H1 (cell line): ENCODE measurements around the gene ADCY1. TPM values are rescaled to one million over a fixed set of nuclear protein-coding genes. Genes with fewer than 3 reads are reported as not detected.

Source experiments
- CTCF ChIA-PET: fragments of 300-600 bp; sonication (Branson Sonifier 250); formaldehyde crosslinking; loops from one replicate; lab custom pipeline; 2021; ENCODE audit not compliant: partially characterized antibody; lab: Charles Lee
- POLR2A ChIA-PET: fragments of 300-600 bp; sonication (Branson Sonifier 250); formaldehyde crosslinking; loops from one replicate; lab custom pipeline; 2021; ENCODE audit warnings: inconsistent platforms; ENCODE audit not compliant: partially characterized antibody; lab: Charles Lee
- DNase-seq, 2 experiments: peaks; one replicate each; pipeline versions ENCODE4 v3.0.0 to v3.0.0-alpha.2; 2010 to 2022; ENCODE audit warnings: low spot score in 2 of 2, low read depth in 1 of 2, mixed read lengths in 1 of 2
- FAIRE-seq: peaks from 2 replicates; lab custom pipeline; 2011; peaks lifted over from hg19 to GRCh38; lab: Jason Lieb, UNC
- H2AFZ ChIP-seq: 2 replicates; pipeline ENCODE4 v1.8.1; 2012; ENCODE audit warnings: low read length, inconsistent platforms
- H2AK5ac ChIP-seq: 2 replicates; pipeline ENCODE4 v1.6.1; 2013; ENCODE audit warnings: low read depth, low read length
- H2BK120ac ChIP-seq: replicated peaks from 2 replicates; pipeline ENCODE3; 2013; ENCODE audit warnings: low read depth, low read length, inconsistent platforms
- H2BK12ac ChIP-seq: 2 replicates; pipeline ENCODE4 v1.6.1; 2013; ENCODE audit warnings: low read depth, low read length
- H2BK15ac ChIP-seq: 2 replicates; pipeline ENCODE4 v1.6.1; 2013; ENCODE audit warnings: low read length
- H2BK20ac ChIP-seq: 2 replicates; pipeline ENCODE4 v1.6.1; 2013; ENCODE audit warnings: low read length
- H2BK5ac ChIP-seq: 2 replicates; pipeline ENCODE4 v1.6.1; 2013; ENCODE audit warnings: low read depth, low read length
- H3K14ac ChIP-seq: 2 replicates; pipeline ENCODE4 v1.6.1; 2013; ENCODE audit warnings: inconsistent platforms; ENCODE audit not compliant: insufficient read length
- H3K18ac ChIP-seq: 2 replicates; pipeline ENCODE4 v1.6.1; 2013; ENCODE audit warnings: low read length; ENCODE audit errors: extremely low read depth
- H3K23ac ChIP-seq: 2 replicates; pipeline ENCODE4 v1.6.1; 2013; ENCODE audit warnings: inconsistent platforms; ENCODE audit not compliant: insufficient read length
- H3K23me2 ChIP-seq: 2 replicates; pipeline ENCODE4 v1.6.1; 2013; ENCODE audit warnings: low read depth, low read length
- H3K27ac ChIP-seq: 2 replicates; pipeline ENCODE4 v1.6.1; 2011; ENCODE audit warnings: low read depth, low read length, inconsistent platforms
- H3K27me3 ChIP-seq, 4 experiments: replicated peaks in 1 of 4; 1 replicate in 1 of 4; 2 replicates in 3 of 4; pipeline versions ENCODE4 v1.6.1 to v1.8.1; 2011 to 2013; ENCODE audit warnings: low read length in 3 of 4, mild to moderate bottlenecking in 3 of 4, inconsistent platforms in 2 of 4, mixed read lengths in 2 of 4, moderate library complexity in 1 of 4; ENCODE audit not compliant: control insufficient read depth in 3 of 4, insufficient read depth in 3 of 4; ENCODE audit errors: extremely low read depth in 1 of 4
- H3K36me3 ChIP-seq, 4 experiments: 2 replicates each; pipeline versions ENCODE4 v1.6.1 to v1.8.1; 2011 to 2013; ENCODE audit warnings: mild to moderate bottlenecking in 4 of 4, low read length in 3 of 4, moderate library complexity in 2 of 4, control low read depth in 1 of 4, inconsistent platforms in 1 of 4; ENCODE audit not compliant: insufficient read depth in 4 of 4, control insufficient read depth in 2 of 4
- H3K4ac ChIP-seq: replicated peaks from 2 replicates; pipeline ENCODE3; 2013; ENCODE audit warnings: low read length, low read depth, mixed read lengths, inconsistent platforms; ENCODE audit not compliant: insufficient read length
- H3K4me1 ChIP-seq, 4 experiments: replicated peaks in 1 of 4; 1 replicate in 1 of 4; 2 replicates in 3 of 4; pipeline versions ENCODE4 v1.6.1 to v1.8.1; 2011 to 2013; ENCODE audit warnings: low read length in 3 of 4, inconsistent platforms in 2 of 4, mixed read lengths in 1 of 4; ENCODE audit not compliant: insufficient read depth in 4 of 4, control insufficient read depth in 3 of 4
- H3K4me2 ChIP-seq, 2 experiments: 2 replicates each; pipeline versions ENCODE4 v1.6.1 to v1.8.1; 2011 to 2013; ENCODE audit warnings: low read depth in 2 of 2, low read length in 2 of 2, control low read depth in 1 of 2, inconsistent platforms in 1 of 2, mild to moderate bottlenecking in 1 of 2; ENCODE audit not compliant: insufficient read depth in 1 of 2
- H3K4me3 ChIP-seq, 4 experiments: fragments of 200-600, 300-600 bp in 1 of 4; sonication (generic), shearing (Covaris generic), sonication (Bioruptor Twin) in 1 of 4; 2 replicates each; pipeline versions ENCODE4 v1.5.1 to v1.8.1; 2011 to 2016; ENCODE audit warnings: low read length in 4 of 4, low read depth in 3 of 4, control low read depth in 2 of 4, inconsistent platforms in 2 of 4, mild to moderate bottlenecking in 2 of 4, mixed read lengths in 1 of 4, moderate library complexity in 1 of 4; ENCODE audit not compliant: insufficient read depth in 2 of 4; ENCODE audit errors: extremely low read depth in 1 of 4
- H3K56ac ChIP-seq: replicated peaks from 2 replicates; pipeline ENCODE3; 2013; ENCODE audit warnings: low read depth, mild to moderate bottlenecking, mixed read lengths, low read length, inconsistent platforms; ENCODE audit not compliant: insufficient read length
- H3K79me1 ChIP-seq: 2 replicates; pipeline ENCODE4 v1.6.1; 2013; ENCODE audit warnings: low read depth, low read length, control low read depth
- H3K79me2 ChIP-seq, 2 experiments: 2 replicates each; pipeline versions ENCODE4 v1.6.1 to v1.8.1; 2012 to 2013; ENCODE audit warnings: low read length in 2 of 2, mild to moderate bottlenecking in 2 of 2, inconsistent platforms in 1 of 2; ENCODE audit not compliant: insufficient read depth in 2 of 2, control insufficient read depth in 1 of 2
- H3K9ac ChIP-seq, 4 experiments: replicated peaks in 1 of 4; 1 replicate in 1 of 4; 2 replicates in 3 of 4; pipeline versions ENCODE4 v1.6.1 to v1.8.1; 2011 to 2013; ENCODE audit warnings: low read depth in 3 of 4, low read length in 3 of 4, control low read depth in 2 of 4, mild to moderate bottlenecking in 2 of 4, moderate library complexity in 2 of 4, inconsistent platforms in 1 of 4; ENCODE audit errors: extremely low read depth in 1 of 4
- H3K9me3 ChIP-seq, 2 experiments: 2 replicates each; pipeline versions ENCODE4 v1.6.1 to v1.8.1; 2012 to 2013; ENCODE audit warnings: mild to moderate bottlenecking in 2 of 2, moderate library complexity in 2 of 2, control low read depth in 1 of 2, inconsistent platforms in 1 of 2, low read depth in 1 of 2, low read length in 1 of 2, mixed read lengths in 1 of 2; ENCODE audit not compliant: insufficient read depth in 2 of 2
- H4K20me1 ChIP-seq, 2 experiments: replicated peaks in 1 of 2; 2 replicates each; pipeline versions ENCODE3 to v1.8.1; 2011 to 2013; ENCODE audit warnings: inconsistent platforms in 2 of 2, low read length in 2 of 2, mild to moderate bottlenecking in 1 of 2; ENCODE audit not compliant: insufficient read depth in 2 of 2, control insufficient read depth in 1 of 2
- H4K5ac ChIP-seq: 2 replicates; pipeline ENCODE4 v1.6.1; 2013; ENCODE audit warnings: low read length, low read depth, mixed read lengths, inconsistent platforms; ENCODE audit not compliant: insufficient read length
- H4K8ac ChIP-seq: 2 replicates; pipeline ENCODE4 v1.8.0; 2013; ENCODE audit warnings: mild to moderate bottlenecking, moderate library complexity, low read length, inconsistent platforms; ENCODE audit not compliant: insufficient read depth; ENCODE audit errors: extremely low read depth
- H4K91ac ChIP-seq: replicated peaks from 2 replicates; pipeline ENCODE3; 2013; ENCODE audit warnings: low read length, mixed read lengths, inconsistent platforms; ENCODE audit not compliant: insufficient read length
- BACH1 ChIP-seq: IDR thresholded peaks from 2 replicates; pipeline ENCODE4 v1.6.1; 2012; ENCODE audit warnings: low read length, improper control_type of control experiment
- CBX8 ChIP-seq: fragments of 300-800, 300-1000 bp; sonication (generic); IDR thresholded peaks from 2 replicates; pipeline ENCODE4 v1.7.1; 2016; ENCODE audit warnings: low read depth, low read length, borderline replicate concordance
- CHD1 ChIP-seq: IDR thresholded peaks from 2 replicates; pipeline ENCODE4 v1.6.1; 2012; ENCODE audit warnings: low read depth, low read length, improper control_type of control experiment
- EGR1 ChIP-seq: IDR thresholded peaks from 2 replicates; pipeline ENCODE4 v1.6.1; 2011; ENCODE audit warnings: low read depth, low read length, borderline replicate concordance
- EZH2 ChIP-seq: fragments of 200-600 bp; sonication (generic); IDR thresholded peaks from 2 replicates; pipeline ENCODE4 v1.7.1; 2012; ENCODE audit warnings: low read depth, mild to moderate bottlenecking, moderate library complexity, low read length, inconsistent platforms; ENCODE audit not compliant: severe bottlenecking
- HDAC2 ChIP-seq, 2 experiments: fragments of 300-600 bp in 1 of 2; sonication (generic) in 1 of 2; IDR thresholded peaks; 2 replicates each; pipeline ENCODE4 v1.6.1; 2011 to 2012; ENCODE audit warnings: low read depth in 2 of 2, low read length in 2 of 2, mild to moderate bottlenecking in 2 of 2, moderate library complexity in 2 of 2, borderline replicate concordance in 1 of 2, inconsistent platforms in 1 of 2
- NANOG ChIP-seq: IDR thresholded peaks from 2 replicates; pipeline ENCODE4 v1.6.1; 2011; ENCODE audit warnings: low read length, low read depth, mild to moderate bottlenecking, inconsistent platforms; ENCODE audit not compliant: insufficient read depth, poor library complexity, severe bottlenecking
- POLR2A ChIP-seq, 2 experiments: IDR thresholded peaks; 1 replicate in 1 of 2; 2 replicates in 1 of 2; pipeline ENCODE4 v1.6.1; 2011; ENCODE audit warnings: low read depth in 2 of 2, low read length in 2 of 2, mild to moderate bottlenecking in 2 of 2; ENCODE audit errors: control extremely low read depth in 1 of 2
- WGBS, 2 experiments: shearing (Covaris generic) in 1 of 2; methylation state at CpG; one replicate each; pipeline versions ENCODE4 v1.1.6 to v1.1.7; 2013 to 2015; ENCODE audit warnings: low lambda C conversion rate in 2 of 2, mixed read lengths in 2 of 2, inconsistent platforms in 1 of 2, low coverage in 1 of 2, missing lambda C conversion rate in 1 of 2; ENCODE audit not compliant: insufficient replicate concordance in 2 of 2, insufficient coverage in 1 of 2, insufficient read length in 1 of 2; ENCODE audit errors: extremely low coverage in 1 of 2, missing lambda C conversion rate in 1 of 2; 5-methylcytosine and 5-hydroxymethylcytosine counted together
- polyA plus RNA-seq, 7 experiments: library from polyadenylated mRNA; depleted of rRNA in 3 of 7; stranded (reverse) in 5 of 7; unstranded in 2 of 7; fragments of >200 nt in 5 of 7; fragments of 200-250 nt in 2 of 7; gene quantifications; 1 replicate in 5 of 7; 2 replicates in 1 of 7; 4 replicates in 1 of 7; pipeline versions ENCODE4 v1.2.1 to v1.2.3, GENCODE V29; 2011 to 2013; ENCODE audit warnings: missing spikeins in 2 of 7, mixed read lengths in 2 of 7
- total RNA-seq: library from RNA; stranded (reverse); fragmentation: NEBNext Ultra II Directional; extraction: Animal tissue kit (Norgen Biotek cat#: 25700); gene quantifications from 2 replicates; pipeline ENCODE4 v1.2.1, GENCODE V29; 2021
- TF ChIP-seq, protein P1 (sequence below), 3 experiments: IDR thresholded peaks; 1 replicate in 2 of 3; 2 replicates in 1 of 3; pipeline versions ENCODE4 v1.5.1 to v1.6.1; 2011; ENCODE audit warnings: low read length in 3 of 3, mild to moderate bottlenecking in 3 of 3, inconsistent platforms in 2 of 3, low read depth in 1 of 3, moderate library complexity in 1 of 3; ENCODE audit not compliant: insufficient read depth in 1 of 3; ENCODE audit errors: control extremely low read depth in 1 of 3

The ADCY1 gene
- total and polyA plus RNA-seq, 2 of the 8 experiments (the other 6 are each of a cell fraction or from before 2014, with no cell fraction given): 7.9 to 26.9 TPM

DNA sequence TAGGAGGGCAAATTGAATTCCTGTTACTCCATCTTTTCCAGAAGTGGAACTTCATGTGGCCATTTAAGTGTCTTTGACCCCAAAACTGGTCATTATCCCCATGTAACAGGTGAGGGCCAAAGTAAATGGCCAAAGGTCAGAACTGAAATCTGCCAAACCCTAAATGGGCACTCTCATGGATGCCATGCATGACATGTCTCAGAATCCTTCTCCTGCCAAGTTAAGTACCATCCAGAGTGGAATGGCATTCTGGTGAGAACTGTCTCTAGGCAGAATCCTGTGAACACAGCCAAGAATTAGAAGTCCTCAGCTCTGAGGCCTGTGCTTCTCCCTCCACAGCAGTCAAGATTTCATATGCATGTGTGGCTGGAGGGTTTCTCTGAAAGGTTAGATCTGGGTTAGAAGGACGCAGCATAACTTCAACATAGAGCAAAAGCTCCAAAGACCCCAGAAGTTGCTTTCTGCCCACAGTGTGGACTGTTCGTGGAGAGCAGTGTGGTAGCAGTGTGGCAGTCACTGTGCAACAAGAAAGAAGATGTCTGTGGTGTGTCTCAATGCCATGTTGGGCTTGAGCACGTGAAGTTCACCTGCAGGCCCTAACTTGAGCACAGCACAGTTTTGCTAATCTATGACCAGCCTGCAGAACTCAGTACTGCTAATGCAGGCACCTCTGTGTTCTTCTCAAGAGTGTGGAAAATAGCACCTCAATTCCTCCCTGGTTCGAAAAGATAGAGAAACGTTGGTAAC, 121.3 kb downstream of the ADCY1 start:
- Histone ChIP-seq H3K9ac (no peak overlapping the region), H2BK5ac (no peak overlapping the region), H3K23me2 (no peaks in the 10 kb centered on the region), H3K36me3 (peaks cover 0 to 3% (median under 1%) of the 10 kb centered on the region in 4 experiments; a peak in 3 of 8 replicates), H3K14ac (no peak overlapping the region), H3K79me2 (no peaks in the 10 kb centered on the region), H2BK120ac (no peak overlapping the region), H3K23ac (no peak overlapping the region), H3K79me1 (peaks cover 3% of the 10 kb centered on the region; the same call in 1 of the 2 replicates), H4K91ac (no peak overlapping the region), H3K27ac (no peak overlapping the region), H3K4me1 (peaks cover 0 to 3% (median 0%) of the 10 kb centered on the region in 4 experiments; a peak in 1 of 7 replicates), H3K4ac (no peak overlapping the region), H3K4me2 (no peak overlapping the region), H3K27me3 (no peaks in the 10 kb centered on the region), H2BK15ac (peak overlapping the region; percentile 10; the same call in 1 of the 2 replicates), H2AK5ac (no peak overlapping the region), H3K9me3 (no peaks in the 10 kb centered on the region), H3K18ac (no peak overlapping the region), H4K5ac (no peak overlapping the region), H2BK20ac (no peak overlapping the region), H4K8ac (no peak overlapping the region), H4K20me1 (peaks cover 0 to 1% of the 10 kb centered on the region in 2 experiments), H3K56ac (no peak overlapping the region), H3K4me3 (no peak overlapping the region), H2BK12ac (no peak overlapping the region), H2AFZ (no peak overlapping the region)
- WGBS, 2 experiments: 84% methylated on average over 5 of the region's 5 CpGs; no CpG with 5 or more reads in 1 of the 2 experiments
- ChIA-PET POLR2A (no interaction called here), CTCF (interaction anchor here (1.3 to 1.4 kb wide), 2 partner anchors 32 to 115 kb away, joined by 3 to 5 read pairs; no protein-coding TSS in a partner anchor)
- DNase-seq: peak in 1 of 2 experiments; percentile 17
- FAIRE-seq: no peak
- TF ChIP-seq, protein P1, sequence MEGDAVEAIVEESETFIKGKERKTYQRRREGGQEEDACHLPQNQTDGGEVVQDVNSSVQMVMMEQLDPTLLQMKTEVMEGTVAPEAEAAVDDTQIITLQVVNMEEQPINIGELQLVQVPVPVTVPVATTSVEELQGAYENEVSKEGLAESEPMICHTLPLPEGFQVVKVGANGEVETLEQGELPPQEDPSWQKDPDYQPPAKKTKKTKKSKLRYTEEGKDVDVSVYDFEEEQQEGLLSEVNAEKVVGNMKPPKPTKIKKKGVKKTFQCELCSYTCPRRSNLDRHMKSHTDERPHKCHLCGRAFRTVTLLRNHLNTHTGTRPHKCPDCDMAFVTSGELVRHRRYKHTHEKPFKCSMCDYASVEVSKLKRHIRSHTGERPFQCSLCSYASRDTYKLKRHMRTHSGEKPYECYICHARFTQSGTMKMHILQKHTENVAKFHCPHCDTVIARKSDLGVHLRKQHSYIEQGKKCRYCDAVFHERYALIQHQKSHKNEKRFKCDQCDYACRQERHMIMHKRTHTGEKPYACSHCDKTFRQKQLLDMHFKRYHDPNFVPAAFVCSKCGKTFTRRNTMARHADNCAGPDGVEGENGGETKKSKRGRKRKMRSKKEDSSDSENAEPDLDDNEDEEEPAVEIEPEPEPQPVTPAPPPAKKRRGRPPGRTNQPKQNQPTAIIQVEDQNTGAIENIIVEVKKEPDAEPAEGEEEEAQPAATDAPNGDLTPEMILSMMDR (IDR thresholded peaks at IDR 0.05; ENCODE audit: control extremely low read depth in 1 of 3, insufficient read depth in 1 of 3, low read depth in 1 of 3, low read length in 3 of 3): no peak
- TF ChIP-seq HDAC2 (IDR thresholded peaks at IDR 0.05; ENCODE audit: borderline replicate concordance in 1 of 2, low read depth in 2 of 2, low read length in 2 of 2): no peak
- TF ChIP-seq EGR1: no peak
- no peak for TF ChIP-seq EZH2
- no peak for TF ChIP-seq CBX8
- no peak for TF ChIP-seq CHD1
- no peak for TF ChIP-seq BACH1
- TF ChIP-seq NANOG: no peak
- TF ChIP-seq POLR2A (IDR thresholded peaks at IDR 0.05; ENCODE audit: control extremely low read depth in 1 of 2, low read depth in 2 of 2, low read length in 2 of 2): no peak
